Testis (tissue), 5 donors: Measurements from ENCODE around the gene TNS3. TPM values are rescaled to one million over a fixed set of nuclear protein-coding genes. Genes with fewer than 3 reads are reported as not detected.

Experiments used
- DNase-seq: peaks from one replicate; pipeline ENCODE4 v3.0.0-alpha.2; 2019
- H3K27ac ChIP-seq, 2 donors: fragments of 200-600 bp; sonication (generic); one replicate each; pipeline ENCODE4 v1.5.1; 2019
- H3K27me3 ChIP-seq: fragments of 200-600 bp; sonication (generic); one replicate; pipeline ENCODE4 v1.5.1; 2019
- H3K36me3 ChIP-seq: fragments of 200-600 bp; sonication (generic); one replicate; pipeline ENCODE4 v1.5.1; 2017; ENCODE audit warnings: low read depth; ENCODE audit errors: missing control alignments
- H3K4me1 ChIP-seq: fragments of 200-600 bp; sonication (generic); one replicate; pipeline ENCODE4 v1.5.1; 2019
- H3K4me3 ChIP-seq, 2 donors: fragments of 200-600 bp; sonication (generic); one replicate each; pipeline ENCODE4 v1.5.1; 2017 to 2019
- H3K9me3 ChIP-seq: fragments of 200-600 bp; sonication (generic); one replicate; pipeline ENCODE4 v1.5.1; 2017
- POLR2A ChIP-seq: fragments of 450-650 bp; IDR thresholded peaks from one replicate; pipeline ENCODE4 v1.6.1; 2017; ENCODE audit warnings: antibody characterized with exemption, mild to moderate bottlenecking, moderate library complexity
- WGBS, 2 donors: methylation state at CpG; one replicate each; pipeline ENCODE4 v1.1.5; 2018; 5-methylcytosine and 5-hydroxymethylcytosine counted together
- intact Hi-C: fragments of 100-400 bp; cut with DNase I; formaldehyde crosslinking; loops from one replicate; pipeline ENCODE4 v1.15.1; 2023; ENCODE audit warnings: low total_unique reads
- long read RNA-seq, 2 donors: transcript quantifications; one replicate each; lab custom pipeline, GENCODE V29; 2026
- polyA plus RNA-seq: library from polyadenylated mRNA; stranded (reverse); fragments of 350-450 nt; fragmentation: Illumina TruSeq; extraction: RNeasy Lipid Tissue Mini Kit (QIAGEN cat#74804); gene quantifications from one replicate; pipeline ENCODE4 v1.2.3, GENCODE V29; 2014; ENCODE audit warnings: low read depth, low replicate concordance; ENCODE audit not compliant: insufficient read depth
- total RNA-seq, 2 donors: library from RNA; depleted of rRNA; stranded (reverse); fragments of >200 nt; gene quantifications; one replicate each; pipeline ENCODE4 v1.2.3, GENCODE V29; 2016
- TF ChIP-seq, protein P1 (sequence below), 3 experiments: fragments of 450-650 bp in 2 of 3; fragments of 200-600 bp in 1 of 3; sonication (generic) in 1 of 3; IDR thresholded peaks; one replicate each; pipeline ENCODE4 v1.5.1; 2016 to 2019; ENCODE audit warnings: antibody characterized with exemption in 3 of 3, mild to moderate bottlenecking in 2 of 3, moderate library complexity in 1 of 3

TNS3 gene
- 10 to 100 TPM; 60.0 to 93.5 TPM for total RNA-seq
- polyA plus RNA-seq: 28.5 TPM
- long read RNA-seq, donor 1, full-length matches to known transcripts: 1 of 27 reads
- long read RNA-seq, donor 1, partial matches to known transcripts: 26 of 27 reads
- long read RNA-seq, donor 1, other reads (novel, unspliced or antisense): 0 of 27 reads
- long read RNA-seq, donor 2, partial matches to known transcripts: 6 of 6 reads
- long read RNA-seq, donor 2, other reads (novel, unspliced or antisense): 0 of 6 reads

DNA sequence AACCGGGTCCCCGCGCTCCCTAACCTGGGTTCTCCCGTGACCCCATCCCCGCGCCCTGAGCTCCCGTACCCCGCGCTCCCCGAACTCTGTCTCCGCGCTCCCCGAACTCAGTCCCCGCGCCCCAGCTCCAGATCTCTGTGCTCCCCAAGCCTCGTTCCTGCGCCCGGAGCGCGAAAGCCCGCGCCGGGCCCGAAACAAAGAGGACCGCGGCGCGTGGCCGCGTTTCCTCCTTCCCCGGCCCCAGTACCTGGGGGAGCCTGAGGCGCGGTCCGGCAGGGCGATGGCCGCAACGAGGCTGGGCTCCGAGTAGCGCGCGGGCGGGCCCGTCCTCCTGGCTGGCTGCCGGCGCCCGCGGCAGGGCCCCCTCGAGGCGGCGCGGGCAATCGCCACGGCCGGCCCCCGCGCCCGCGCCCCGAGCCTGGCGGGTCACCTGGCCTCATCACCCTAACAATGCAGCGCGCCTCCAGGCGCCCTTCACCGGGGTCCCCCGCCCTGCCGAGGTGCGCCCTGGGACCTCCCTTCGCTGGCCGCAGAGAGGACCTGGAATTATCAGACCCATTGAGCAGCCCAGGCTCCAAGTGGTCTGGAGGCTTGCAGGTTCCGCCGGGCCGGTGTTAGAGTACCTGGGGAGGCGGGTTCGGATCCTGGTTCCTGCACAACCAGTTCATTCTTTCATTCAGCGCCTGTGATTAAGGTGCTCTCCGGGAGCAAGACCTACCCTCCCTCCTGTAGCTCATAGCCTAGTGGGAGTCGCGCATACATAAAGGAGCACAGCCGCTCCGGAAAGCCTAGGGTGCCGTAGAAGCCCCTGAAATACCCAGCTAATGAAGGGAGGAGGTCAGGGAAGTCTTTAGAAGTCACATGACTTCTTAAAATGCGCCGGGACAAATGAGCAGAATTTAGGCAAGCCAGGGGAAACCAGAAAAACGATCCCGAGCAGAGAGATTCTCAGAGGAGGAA, at the start of gene TNS3:
TNS3 (minus strand) TSS at position 308 of the 960 bp plus-strand sequence. CDS start 142,475 bp downstream, outside the sequence.
- peaks cover 59% of the 10 kb centered on the region for H3K4me1 ChIP-seq
- WGBS, 2 donors: 11 to 19% methylated on average over 11 to 71 of the region's 85 CpGs
- no peaks in the 10 kb centered on the region for H3K36me3 ChIP-seq
- TF ChIP-seq, protein P1, sequence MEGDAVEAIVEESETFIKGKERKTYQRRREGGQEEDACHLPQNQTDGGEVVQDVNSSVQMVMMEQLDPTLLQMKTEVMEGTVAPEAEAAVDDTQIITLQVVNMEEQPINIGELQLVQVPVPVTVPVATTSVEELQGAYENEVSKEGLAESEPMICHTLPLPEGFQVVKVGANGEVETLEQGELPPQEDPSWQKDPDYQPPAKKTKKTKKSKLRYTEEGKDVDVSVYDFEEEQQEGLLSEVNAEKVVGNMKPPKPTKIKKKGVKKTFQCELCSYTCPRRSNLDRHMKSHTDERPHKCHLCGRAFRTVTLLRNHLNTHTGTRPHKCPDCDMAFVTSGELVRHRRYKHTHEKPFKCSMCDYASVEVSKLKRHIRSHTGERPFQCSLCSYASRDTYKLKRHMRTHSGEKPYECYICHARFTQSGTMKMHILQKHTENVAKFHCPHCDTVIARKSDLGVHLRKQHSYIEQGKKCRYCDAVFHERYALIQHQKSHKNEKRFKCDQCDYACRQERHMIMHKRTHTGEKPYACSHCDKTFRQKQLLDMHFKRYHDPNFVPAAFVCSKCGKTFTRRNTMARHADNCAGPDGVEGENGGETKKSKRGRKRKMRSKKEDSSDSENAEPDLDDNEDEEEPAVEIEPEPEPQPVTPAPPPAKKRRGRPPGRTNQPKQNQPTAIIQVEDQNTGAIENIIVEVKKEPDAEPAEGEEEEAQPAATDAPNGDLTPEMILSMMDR (IDR thresholded peaks at IDR 0.05): peak in 1 of 3 experiments; percentile 32
- TF ChIP-seq POLR2A: no peak
- H3K4me3 ChIP-seq: peak within 1 kb of the TSS; percentile 72 to 91
- no peaks in the 10 kb centered on the region for H3K9me3 ChIP-seq
- H3K27me3 ChIP-seq: no peaks in the 10 kb centered on the region
- peak within 1 kb of the TSS; percentile 82 to 84 for H3K27ac ChIP-seq
- intact Hi-C loops: no loop called here
- DNase-seq: peak; percentile 45

DNA sequence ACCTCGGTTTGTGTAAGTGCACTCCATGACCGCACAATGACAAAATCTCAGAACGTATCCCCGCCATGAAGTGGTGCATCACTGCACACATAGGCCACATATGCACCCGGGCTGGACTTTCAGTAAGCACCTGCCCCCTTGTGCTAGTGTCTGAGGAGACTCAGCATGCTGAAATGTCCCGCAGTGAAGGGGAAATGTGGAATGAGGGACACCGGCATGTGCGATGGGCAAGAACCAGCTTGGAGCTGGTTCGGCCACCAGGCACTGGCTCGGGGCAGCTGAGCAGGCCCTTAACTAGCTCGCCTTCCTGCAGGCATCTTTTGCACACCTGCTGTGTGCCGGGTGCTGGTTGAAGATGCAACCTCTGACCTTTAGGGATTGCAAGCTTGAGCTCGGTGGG, 49.8 kb upstream of the TNS3 start:
- 92 to 94% methylated on average over 13 of the region's 13 CpGs for WGBS, 2 donors
- no peak for TF ChIP-seq POLR2A
- TF ChIP-seq, protein P1 (IDR thresholded peaks at IDR 0.05): no peak
- intact Hi-C loops: no loop called here

DNA sequence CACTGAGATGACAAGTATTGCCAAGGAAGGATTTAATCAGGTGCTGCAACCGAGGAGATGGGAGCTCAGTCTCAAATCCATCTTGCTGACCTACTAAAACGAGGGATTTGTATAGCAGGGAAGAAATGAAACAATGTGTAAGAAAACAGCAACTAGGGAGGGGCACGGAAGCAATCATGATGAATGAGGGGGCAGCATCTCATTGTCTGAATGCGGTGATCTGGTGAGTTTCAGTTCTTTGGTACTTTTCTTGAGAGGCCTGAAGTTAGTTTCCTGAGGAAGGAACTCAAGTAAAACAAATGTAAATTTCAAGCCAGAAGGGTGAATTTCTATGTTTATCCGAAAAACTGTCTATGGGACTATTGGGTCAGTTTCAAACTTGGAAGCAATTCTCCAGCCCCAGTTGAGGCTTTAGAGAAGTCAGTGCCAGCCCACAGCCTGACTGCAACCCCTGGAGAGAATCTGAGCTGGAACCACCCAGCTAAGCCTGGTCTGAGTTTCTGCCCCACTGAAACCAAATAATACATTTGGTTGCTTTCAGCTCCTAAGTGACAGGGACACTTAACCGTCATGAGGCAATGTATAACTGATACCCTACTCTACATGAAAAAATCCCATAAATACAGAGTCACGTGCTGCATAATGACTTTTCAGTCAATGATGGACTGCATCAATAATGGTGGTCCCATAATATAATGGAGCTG, 45.8 kb upstream of the TNS3 start:
- H3K4me3 ChIP-seq: no peak overlapping the region
- H3K9me3 ChIP-seq: no peaks in the 10 kb centered on the region
- no peak overlapping the region for H3K27ac ChIP-seq
- intact Hi-C loops: loop anchor here (10.0 kb wide), 1 partner anchor 53 kb away; no protein-coding TSS in a partner anchor
- H3K27me3 ChIP-seq: no peaks in the 10 kb centered on the region
- TF ChIP-seq, protein P1 (IDR thresholded peaks at IDR 0.05): no peak
- no peak for TF ChIP-seq POLR2A
- 48 to 57% methylated on average over 7 of the region's 7 CpGs for WGBS, 2 donors
- H3K4me1 ChIP-seq: peaks cover under 1% of the 10 kb centered on the region
- no peaks in the 10 kb centered on the region for H3K36me3 ChIP-seq
- no peak for DNase-seq

More for the DNA sequence above, 49.8 kb upstream of the TNS3 start:
- Histone ChIP-seq H3K36me3 (no peaks in the 10 kb centered on the region), H3K27ac (no peak overlapping the region), H3K4me1 (peaks cover 7% of the 10 kb centered on the region), H3K9me3 (no peaks in the 10 kb centered on the region), H3K27me3 (no peaks in the 10 kb centered on the region), H3K4me3 (no peak overlapping the region)
- no peak for DNase-seq

DNA sequence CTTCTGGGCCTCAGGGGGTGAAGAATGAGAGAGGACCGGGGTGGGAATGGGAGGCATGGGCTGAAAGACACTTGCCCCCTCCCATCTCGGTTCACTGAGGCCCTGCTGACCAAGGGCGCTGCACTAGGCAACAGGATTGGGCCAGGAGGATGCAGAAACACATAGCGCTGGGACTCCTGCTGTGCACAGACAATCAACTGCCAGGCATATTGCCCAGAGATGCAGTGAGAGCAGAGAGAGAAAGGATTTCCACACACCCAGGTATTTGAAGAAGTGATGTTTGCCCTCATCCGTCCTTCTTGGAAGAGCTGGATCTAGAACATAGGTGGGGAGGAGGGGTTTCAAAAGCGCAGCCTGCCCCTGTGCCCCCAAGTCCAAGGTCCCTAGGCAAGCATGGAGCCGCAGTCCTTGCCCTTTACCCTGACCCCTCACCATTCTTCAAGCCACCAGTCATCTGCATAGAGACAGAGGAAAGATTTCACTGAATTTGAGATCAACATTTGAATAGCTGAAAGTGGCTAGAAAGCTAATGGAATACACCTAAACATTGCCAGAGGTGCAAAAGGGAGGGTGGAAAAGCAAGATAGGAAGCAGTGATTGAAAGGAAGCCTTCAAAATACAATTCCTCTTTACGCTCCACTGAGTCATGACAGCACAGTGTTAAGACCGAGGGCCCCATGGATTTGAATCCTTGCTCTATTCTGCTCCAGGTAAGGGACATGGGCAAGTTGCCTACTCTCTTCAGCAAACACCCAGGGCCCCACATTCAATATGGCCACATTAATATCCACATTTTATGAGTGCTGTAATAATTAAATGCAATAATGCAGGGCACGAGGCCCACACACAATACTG, 44.2 kb upstream of the TNS3 start:
- intact Hi-C loops: loop anchor here (10.0 kb wide), 1 partner anchor 51 kb away; no protein-coding TSS in a partner anchor
- no peaks in the 10 kb centered on the region for H3K27me3 ChIP-seq
- TF ChIP-seq, protein P1 (IDR thresholded peaks at IDR 0.05): no peak
- TF ChIP-seq POLR2A: no peak
- peaks cover 11% of the 10 kb centered on the region for H3K4me1 ChIP-seq
- H3K36me3 ChIP-seq: no peaks in the 10 kb centered on the region
- DNase-seq: no peak
- no peak overlapping the region for H3K4me3 ChIP-seq
- WGBS, 2 donors: 93 to 94% methylated on average over 8 to 10 of the region's 10 CpGs
- no peak overlapping the region for H3K27ac ChIP-seq
- no peaks in the 10 kb centered on the region for H3K9me3 ChIP-seq
